GM18907 (cell line): ENCODE measurements around the gene SLC8A3.

ENCODE experiments used
- ATAC-seq: cut with Tn5 transposase; IDR thresholded peaks from one replicate; pipeline ENCODE4 v1.9.1; 2021; ENCODE audit warnings: mild to moderate bottlenecking, moderate library complexity; ENCODE audit not compliant: unreplicated experiment

The SLC8A3 gene

GRCh38 chr14:70002589-70003346, 186.0 kb downstream of the SLC8A3 start:
- ATAC-seq = no peak

GRCh38 chr14:70000601-70001000, 188.2 kb downstream of the SLC8A3 start:
- ATAC-seq = no peak

- ATAC-seq = no peak
Measured at GRCh38 chr14:69999261-69999674, 189.5 kb downstream of the SLC8A3 start.

- ATAC-seq = no peak
Measured at GRCh38 chr14:69997849-69998248, 190.9 kb downstream of the SLC8A3 start.

- ATAC-seq = no peak
Measured at GRCh38 chr14:69996216-69996615, 192.5 kb downstream of the SLC8A3 start.
